Hepatocyte (in vitro differentiated cells): ENCODE results near the gene CLEC16A. TPM values are rescaled to one million over a fixed set of nuclear protein-coding genes. Genes with fewer than 3 reads are reported as not detected.

Experiments used
- DNase-seq: peaks from one replicate; pipeline ENCODE4 v3.0.0-alpha.2; 2016; ENCODE audit warnings: low spot score
- H2AFZ ChIP-seq: fragments of 200-600 bp; sonication (generic); 2 replicates; pipeline ENCODE4 v1.6.0; 2016; ENCODE audit warnings: antibody characterized with exemption, mild to moderate bottlenecking
- H3K27ac ChIP-seq: fragments of 200-600 bp; sonication (generic); 2 replicates; pipeline ENCODE4 v1.5.1; 2016; ENCODE audit warnings: mild to moderate bottlenecking
- H3K27me3 ChIP-seq: fragments of 200-600 bp; sonication (generic); 2 replicates; pipeline ENCODE4 v1.6.1; 2016
- H3K36me3 ChIP-seq: fragments of 200-600 bp; sonication (generic); replicated peaks from 2 replicates; pipeline ENCODE4 v1.5.1; 2016; ENCODE audit warnings: low read depth; ENCODE audit not compliant: insufficient read depth
- H3K4me1 ChIP-seq: fragments of 200-600 bp; sonication (generic); 2 replicates; pipeline ENCODE4 v1.5.1; 2016; ENCODE audit warnings: mild to moderate bottlenecking, moderate library complexity; ENCODE audit not compliant: insufficient read depth
- H3K4me2 ChIP-seq: fragments of 200-600 bp; sonication (generic); 2 replicates; pipeline ENCODE4 v1.6.0; 2016
- H3K4me3 ChIP-seq: fragments of 200-600 bp; sonication (generic); 2 replicates; pipeline ENCODE4 v1.5.1; 2016; ENCODE audit warnings: mild to moderate bottlenecking
- H3K79me2 ChIP-seq: fragments of 200-600 bp; sonication (generic); 2 replicates; pipeline ENCODE4 v1.6.0; 2017; ENCODE audit warnings: mild to moderate bottlenecking
- H3K9me2 ChIP-seq: fragments of 200-600 bp; sonication (generic); replicated peaks from 2 replicates; pipeline ENCODE4 v1.6.0; 2017; ENCODE audit warnings: mild to moderate bottlenecking; ENCODE audit not compliant: insufficient read depth
- H3K9me3 ChIP-seq: fragments of 200-600 bp; sonication (generic); 2 replicates; pipeline ENCODE4 v1.5.1; 2016; ENCODE audit warnings: low read depth, mild to moderate bottlenecking
- H4K20me1 ChIP-seq: fragments of 200-600 bp; sonication (generic); 2 replicates; pipeline ENCODE4 v1.6.0; 2016; ENCODE audit warnings: mild to moderate bottlenecking; ENCODE audit not compliant: insufficient read depth, poor library complexity, severe bottlenecking
- CTCF ChIP-seq: fragments of 200-600 bp; sonication (generic); IDR thresholded peaks from 2 replicates; pipeline ENCODE4 v1.5.1; 2016; ENCODE audit warnings: antibody characterized with exemption, mild to moderate bottlenecking; ENCODE audit not compliant: poor library complexity
- EZH2 ChIP-seq: fragments of 200-600 bp; sonication (generic); IDR thresholded peaks from 2 replicates; pipeline ENCODE4 v1.6.1; 2016; ENCODE audit warnings: antibody characterized with exemption, mild to moderate bottlenecking, borderline replicate concordance
- EZH2phosphoT487 ChIP-seq: fragments of 200-600 bp; sonication (generic); IDR thresholded peaks from one replicate; pipeline ENCODE4 v1.6.1; 2018; ENCODE audit warnings: antibody characterized with exemption, mild to moderate bottlenecking, low read depth, moderate library complexity; ENCODE audit not compliant: unreplicated experiment, severe bottlenecking
- WGBS: methylation state at CpG from one replicate; pipeline ENCODE4 v1.1.6; 2016; ENCODE audit warnings: low lambda C conversion rate; ENCODE audit errors: missing lambda C conversion rate; 5-methylcytosine and 5-hydroxymethylcytosine counted together
- polyA plus RNA-seq: library from polyadenylated mRNA; unstranded; fragments of >200 nt; fragmentation: Nextera tagmentation; extraction: Ambion mirVana; gene quantifications from 2 replicates; pipeline ENCODE4 v1.2.1, GENCODE V29; 2016
- total RNA-seq: library from RNA; depleted of rRNA; stranded (reverse); fragments of >200 nt; gene quantifications from 2 replicates; pipeline ENCODE4 v1.2.3, GENCODE V29; 2014

CLEC16A gene
- total and polyA plus RNA-seq, 2 experiments from 2014 or later, result 22.3 to 22.6 TPM

GRCh38 chr16:11034481-11034931 lies 90.1 kb downstream of the CLEC16A start:
- TF ChIP-seq EZH2phosphoT487 (no peak), CTCF (no peak), EZH2 (no peak)

GRCh38 chr16:11035096-11035495 lies 90.7 kb downstream of the CLEC16A start:
- no peak overlapping the region for H3K4me2 ChIP-seq
- H3K4me1 ChIP-seq, result peaks cover 15% of the 10 kb centered on the region
- no peaks in the 10 kb centered on the region for H3K9me3 ChIP-seq
- H3K9me2 ChIP-seq, result no peaks in the 10 kb centered on the region
- H2AFZ ChIP-seq, result no peak overlapping the region
- H3K27ac ChIP-seq, result no peak overlapping the region
- no peaks in the 10 kb centered on the region for H3K36me3 ChIP-seq
- 94% methylated on average over 5 of the region's 5 CpGs for WGBS
- DNase-seq, result no peak
- no peak for TF ChIP-seq EZH2phosphoT487
- TF ChIP-seq EZH2, result no peak
- no peak for TF ChIP-seq CTCF
- H3K27me3 ChIP-seq, result no peaks in the 10 kb centered on the region
- no peaks in the 10 kb centered on the region for H3K79me2 ChIP-seq
- no peaks in the 10 kb centered on the region for H4K20me1 ChIP-seq
- H3K4me3 ChIP-seq, result no peak overlapping the region

More at GRCh38 chr16:11034481-11034931, 90.1 kb downstream of the CLEC16A start:
- no peaks in the 10 kb centered on the region for H3K27me3 ChIP-seq
- H3K4me1 ChIP-seq, result peaks cover 15% of the 10 kb centered on the region
- H3K27ac ChIP-seq, result peak overlapping the region; percentile 28
- no peaks in the 10 kb centered on the region for H3K9me2 ChIP-seq
- no peak overlapping the region for H3K4me2 ChIP-seq
- H3K4me3 ChIP-seq, result no peak overlapping the region
- no peak overlapping the region for H2AFZ ChIP-seq
- H3K36me3 ChIP-seq, result no peaks in the 10 kb centered on the region
- H3K79me2 ChIP-seq, result no peaks in the 10 kb centered on the region
- no peaks in the 10 kb centered on the region for H4K20me1 ChIP-seq
- WGBS, result 74% methylated on average over 8 of the region's 8 CpGs
- no peak for DNase-seq
- no peaks in the 10 kb centered on the region for H3K9me3 ChIP-seq

GRCh38 chr16:11036040-11036439 lies 91.7 kb downstream of the CLEC16A start:
- no peaks in the 10 kb centered on the region for H3K9me2 ChIP-seq
- H3K4me2 ChIP-seq, result no peak overlapping the region
- H3K27ac ChIP-seq, result no peak overlapping the region
- peaks cover 15% of the 10 kb centered on the region for H3K4me1 ChIP-seq
- no peaks in the 10 kb centered on the region for H4K20me1 ChIP-seq
- H3K36me3 ChIP-seq, result no peaks in the 10 kb centered on the region
- 92% methylated on average over 5 of the region's 6 CpGs for WGBS
- TF ChIP-seq EZH2 (no peak), CTCF (no peak), EZH2phosphoT487 (no peak)
- H3K9me3 ChIP-seq, result no peaks in the 10 kb centered on the region
- DNase-seq, result no peak
- no peak overlapping the region for H3K4me3 ChIP-seq
- H3K27me3 ChIP-seq, result no peaks in the 10 kb centered on the region
- no peaks in the 10 kb centered on the region for H3K79me2 ChIP-seq
- H2AFZ ChIP-seq, result no peak overlapping the region
